Colonic mucosa (tissue), 4 donors: ENCODE data around the gene XYLB. TPM values are rescaled to one million over a fixed set of nuclear protein-coding genes. Genes with fewer than 3 reads are reported as not detected.

ENCODE experiments used
- DNase-seq: peaks from one replicate; pipeline ENCODE4 v3.0.0-alpha.2; 2020
- H3K27ac ChIP-seq: fragments of 200-600 bp; one replicate; pipeline ENCODE4 v1.8.0; 2021
- H3K27me3 ChIP-seq: fragments of 200-600 bp; one replicate; pipeline ENCODE4 v1.8.0; 2021
- H3K36me3 ChIP-seq: fragments of 200-600 bp; one replicate; pipeline ENCODE4 v1.8.0; 2021
- H3K4me1 ChIP-seq: fragments of 200-600 bp; one replicate; pipeline ENCODE4 v1.8.0; 2021; ENCODE audit warnings: mild to moderate bottlenecking
- H3K4me3 ChIP-seq: fragments of 200-600 bp; one replicate; pipeline ENCODE4 v1.8.0; 2021
- H3K9ac ChIP-seq, 2 donors: one replicate each; pipeline ENCODE4 v1.7.0; 2013; ENCODE audit warnings: control low read depth in 2 of 2, low read depth in 2 of 2, low read length in 2 of 2
- H3K9me3 ChIP-seq: fragments of 200-600 bp; one replicate; pipeline ENCODE4 v1.8.0; 2021
- CTCF ChIP-seq: fragments of 200-600 bp; IDR thresholded peaks from one replicate; pipeline ENCODE4 v1.8.0; 2022; ENCODE audit warnings: antibody characterized with exemption, mild to moderate bottlenecking
- intact Hi-C: fragments of 100-400 bp; cut with DNase I; formaldehyde crosslinking; loops from one replicate; pipeline ENCODE4 v1.14.1; 2022
- total RNA-seq, 2 donors: library from RNA; stranded (reverse); fragmentation: NEBNext Ultra II Directional in 1 of 2; extraction: Animal tissue kit (Norgen Biotek cat#: 25700) in 1 of 2; gene quantifications; one replicate each; pipeline ENCODE4 v1.2.1, GENCODE V29; 2021
- donor health status: healthy.
- donor health status: DM: no; HTN: no; CAD: no.
- donor health status: DM: no; HTN: no; CAD: no.

Gene XYLB
- total RNA-seq, 2 donors from 2014 or later = 13.4 to 17.4 TPM

DNA sequence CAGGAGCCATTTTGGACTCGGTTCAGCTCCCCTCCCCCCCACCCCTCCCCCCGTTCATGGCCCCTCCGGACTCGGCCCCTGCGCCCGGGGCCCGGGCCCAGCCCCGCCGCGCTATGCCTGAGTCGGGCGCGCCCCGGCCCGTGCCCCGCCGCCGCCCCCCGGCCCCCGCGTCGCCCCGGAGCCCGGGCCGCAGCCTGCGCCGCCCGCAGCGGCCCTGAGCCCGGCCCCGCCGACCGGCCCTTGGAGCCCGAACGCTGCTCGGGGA lies 107.3 kb downstream of the XYLB start:
- no peak for DNase-seq
- Histone ChIP-seq H3K4me3 (peak overlapping the region; percentile 72), H3K36me3 (no peaks in the 10 kb centered on the region), H3K9ac (peak overlapping the region in 1 of 2 donors; percentile 80), H3K27me3 (no peaks in the 10 kb centered on the region), H3K4me1 (peaks cover 10% of the 10 kb centered on the region), H3K27ac (peak overlapping the region; percentile 86), H3K9me3 (no peaks in the 10 kb centered on the region)
- intact Hi-C loops = no loop called here
- no peak for TF ChIP-seq CTCF

DNA sequence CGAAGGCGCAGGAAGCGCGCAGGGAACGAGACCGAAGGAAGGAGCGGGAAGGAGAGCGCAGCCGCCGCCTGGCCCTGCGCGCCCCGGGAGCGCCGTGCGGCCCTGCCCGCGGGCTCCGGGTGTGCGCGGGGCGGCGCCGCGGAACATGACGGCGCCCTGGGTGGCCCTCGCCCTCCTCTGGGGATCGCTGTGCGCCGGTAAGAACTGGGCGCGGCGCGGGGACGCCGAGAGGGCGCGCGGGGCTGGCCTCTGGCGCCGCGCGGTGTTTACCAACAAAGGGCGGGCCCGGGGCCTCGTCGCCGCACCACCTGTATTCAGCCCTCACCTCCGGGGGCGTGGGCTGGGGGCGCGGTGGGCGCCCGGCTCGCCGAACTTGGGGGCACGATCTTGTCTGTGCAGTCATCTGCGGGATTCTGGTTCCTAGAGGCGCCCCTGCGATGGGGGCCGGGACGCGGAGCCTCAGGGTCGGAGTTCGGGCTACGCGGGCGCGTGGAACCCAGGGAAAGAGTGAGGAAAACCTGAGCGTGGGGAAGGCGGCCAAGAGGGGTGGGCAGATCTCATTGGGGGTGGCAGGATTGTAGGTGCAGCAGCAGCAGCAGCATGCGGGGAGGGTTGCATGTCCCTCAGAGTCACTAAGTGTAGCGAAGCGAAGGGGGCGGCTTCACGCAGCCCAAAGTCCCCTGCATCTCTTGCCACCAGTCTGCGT lies 107.7 kb downstream of the XYLB start:
- intact Hi-C loops = no loop called here
- H3K9ac ChIP-seq = peak overlapping the region; percentile 76 to 80
- no peaks in the 10 kb centered on the region for H3K27me3 ChIP-seq
- no peak for TF ChIP-seq CTCF
- H3K9me3 ChIP-seq = no peaks in the 10 kb centered on the region
- H3K27ac ChIP-seq = peak overlapping the region; percentile 86
- H3K4me3 ChIP-seq = peak overlapping the region; percentile 72
- DNase-seq = peak; percentile 69
- peaks cover 10% of the 10 kb centered on the region for H3K4me1 ChIP-seq
- no peaks in the 10 kb centered on the region for H3K36me3 ChIP-seq

GRCh38 chr3:38454884-38455638 lies 108.5 kb downstream of the XYLB start:
- peak overlapping the region; percentile 76 to 80 for H3K9ac ChIP-seq
- peak overlapping the region; percentile 86 for H3K27ac ChIP-seq
- H3K4me3 ChIP-seq = peak overlapping the region; percentile 72
- H3K27me3 ChIP-seq = no peaks in the 10 kb centered on the region
- no peaks in the 10 kb centered on the region for H3K36me3 ChIP-seq
- peaks cover 10% of the 10 kb centered on the region for H3K4me1 ChIP-seq
- DNase-seq = peak; percentile 92
- intact Hi-C loops = no loop called here
- no peaks in the 10 kb centered on the region for H3K9me3 ChIP-seq
- TF ChIP-seq CTCF = no peak

- Histone ChIP-seq H3K9ac (peak overlapping the region; percentile 53 to 76), H3K4me1 (peaks cover 10% of the 10 kb centered on the region)
Measured at GRCh38 chr3:38455639-38456430, 109.2 kb downstream of the XYLB start.

More at GRCh38 chr3:38455639-38456430, 109.2 kb downstream of the XYLB start:
- no peak for TF ChIP-seq CTCF
- Histone ChIP-seq H3K27me3 (no peaks in the 10 kb centered on the region), H3K36me3 (no peaks in the 10 kb centered on the region), H3K4me3 (peak overlapping the region; percentile 72), H3K27ac (peak overlapping the region; percentile 86), H3K9me3 (no peaks in the 10 kb centered on the region)
- intact Hi-C loops = no loop called here
- no peak for DNase-seq
